ENCODE measurements around the gene QSOX2. TPM values are rescaled to one million over a fixed set of nuclear protein-coding genes. Genes with fewer than 3 reads are reported as not detected.

QSOX2 gene
- total RNA-seq, 1 experiment from 2014 or later, result 34.6 TPM

GRCh38 chr9:136175616-136176197 lies 69.9 kb downstream of the QSOX2 start:
- no peak for ATAC-seq
- Histone ChIP-seq H3K9me2 (ENCODE audit: insufficient read depth) (no peaks in the 10 kb centered on the region), H3K36me3 (ENCODE audit: control insufficient read depth in 1 of 2, insufficient read depth in 2 of 2, low read length in 2 of 2) (no peaks in the 10 kb centered on the region), H3K4me2 (ENCODE audit: low read length) (no peak overlapping the region), H3K27me3 (ENCODE audit: insufficient read depth, low read length) (no peaks in the 10 kb centered on the region), H3K79me2 (ENCODE audit: insufficient read depth, low read length) (no peaks in the 10 kb centered on the region), H3K27ac (ENCODE audit: low read depth, low read length) (no peak overlapping the region), H3K4me3 (replicated peaks in 1 of 2; ENCODE audit: low read depth in 1 of 2, low read length in 2 of 2) (no peak overlapping the region), H4K20me1 (ENCODE audit: insufficient read depth) (no peaks in the 10 kb centered on the region), H2AFZ (ENCODE audit: low read depth, low read length, poor library complexity, severe bottlenecking) (no peak overlapping the region), H3K9me3 (ENCODE audit: control insufficient read depth in 1 of 2, insufficient read depth in 1 of 2, low read depth in 1 of 2, low read length in 2 of 2) (no peaks in the 10 kb centered on the region), H3K9ac (ENCODE audit: low read length) (no peak overlapping the region), H3K4me1 (ENCODE audit: control insufficient read depth in 1 of 2, insufficient read depth in 2 of 2, low read length in 2 of 2) (peaks cover 0 to 8% of the 10 kb centered on the region in 2 experiments; a peak in 1 of 4 replicates)
- intact Hi-C loops (cut with micrococcal nuclease), result no loop called here
- no peak for DNase-seq (ENCODE audit: low read depth, low spot score)
- ChIA-PET CTCF (no interaction called here), RAD21 (ENCODE audit: low non-redundant PET in 1 of 2, low total read pairs in 2 of 2, uncharacterized antibody in 2 of 2, unreplicated experiment in 2 of 2) (no interaction called here), POLR2A (no interaction called here)
- TF ChIP-seq JUND (IDR thresholded peaks at IDR 0.05) (no peak), ELF1 (IDR thresholded peaks at IDR 0.05; ENCODE audit: borderline replicate concordance, low read depth) (no peak), SRF (IDR thresholded peaks at IDR 0.05; ENCODE audit: low read depth) (no peak), SIN3A (IDR thresholded peaks at IDR 0.05; ENCODE audit: low read depth) (no peak), TCF7L2 (IDR thresholded peaks at IDR 0.05; ENCODE audit: borderline replicate concordance, extremely low read depth, insufficient read depth, insufficient read length) (no peak), CEBPB (IDR thresholded peaks at IDR 0.05; ENCODE audit: low read depth) (no peak), ZBTB33 (IDR thresholded peaks at IDR 0.05; ENCODE audit: extremely low read depth, insufficient replicate concordance, low read length) (no peak), FOSL1 (IDR thresholded peaks at IDR 0.05; ENCODE audit: low read depth) (no peak)
- BruUV-seq (replicated peaks), result no TSS peak
